Measurements from ENCODE around the gene KIF18B.

The KIF18B gene

DNA sequence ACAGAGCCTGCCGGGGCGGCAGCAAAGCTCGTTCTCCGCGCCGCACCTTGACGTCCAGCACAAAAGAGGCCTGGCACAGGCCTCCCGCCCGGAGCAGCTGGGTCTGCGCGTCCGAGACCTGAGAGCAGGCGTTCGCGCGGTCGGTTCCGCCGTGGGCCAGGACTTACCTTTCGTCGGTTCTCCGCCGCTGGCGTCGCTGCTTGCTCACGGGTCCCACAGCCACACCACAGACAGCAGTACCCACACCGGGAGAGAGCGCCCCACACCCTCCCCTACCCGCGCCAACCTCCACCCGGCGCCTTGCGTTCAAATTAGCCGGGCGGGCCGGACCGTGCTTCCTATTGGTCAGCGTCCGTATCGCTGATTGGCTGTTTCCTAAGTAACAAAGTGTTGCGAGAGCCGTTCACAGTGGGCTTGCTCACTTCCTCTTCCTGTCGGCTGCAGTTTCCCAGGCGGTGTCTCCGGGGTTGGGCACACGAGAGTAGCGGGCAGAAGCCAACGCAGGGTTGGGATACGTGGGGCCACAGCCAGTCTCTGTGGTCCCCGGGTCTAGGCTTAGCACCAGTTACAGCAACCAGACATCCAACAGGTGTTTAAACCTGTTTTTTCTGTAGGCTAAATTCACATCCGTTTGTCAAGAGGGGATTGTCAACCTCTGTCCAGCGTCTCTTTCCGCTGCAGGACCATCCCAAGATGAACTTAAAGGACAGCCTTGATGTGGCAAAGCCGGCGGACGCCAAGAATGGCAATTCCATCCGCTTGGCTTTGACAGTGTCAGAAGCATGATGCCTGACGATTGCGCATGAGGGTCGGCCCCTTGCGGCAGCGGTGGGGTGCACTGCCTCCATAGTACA lies at the start of gene KIF18B:
Gene KIF18B (minus strand): TSS at position 313 of the 854 bp plus-strand sequence. CDS start 11,429 bp downstream, outside the sequence.
- DNase-seq (ENCODE audit: low read depth) = peak; percentile 76

DNA sequence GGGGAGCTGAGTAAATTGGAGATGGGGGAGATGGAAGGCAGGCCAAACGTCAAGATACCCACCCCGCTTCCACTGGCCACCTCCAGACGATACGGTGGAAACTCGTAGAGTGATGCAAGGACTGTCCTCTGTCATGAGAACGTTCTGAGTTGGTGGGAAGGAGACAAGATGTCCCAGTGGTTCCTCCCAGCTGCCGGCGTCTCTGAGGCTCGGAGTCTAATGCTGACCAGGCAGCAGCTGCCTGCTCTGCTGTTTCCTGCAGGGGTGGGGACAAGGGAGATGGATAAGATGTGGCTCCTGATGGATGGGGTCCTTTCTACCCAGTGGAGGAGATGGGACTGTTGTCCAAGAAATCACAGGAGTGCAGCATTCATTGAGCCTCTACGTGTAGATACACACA lies 48.7 kb upstream of the KIF18B start:
- no peak for DNase-seq (ENCODE audit: low read depth)

- DNase-seq (ENCODE audit: low read depth) = no peak
These were observed 47.9 kb upstream of the KIF18B start for GRCh38 chr17:44995436-44996001.

- DNase-seq (ENCODE audit: low read depth) = no peak
These were observed 44.8 kb upstream of the KIF18B start for GRCh38 chr17:44992242-44992939.

DNA sequence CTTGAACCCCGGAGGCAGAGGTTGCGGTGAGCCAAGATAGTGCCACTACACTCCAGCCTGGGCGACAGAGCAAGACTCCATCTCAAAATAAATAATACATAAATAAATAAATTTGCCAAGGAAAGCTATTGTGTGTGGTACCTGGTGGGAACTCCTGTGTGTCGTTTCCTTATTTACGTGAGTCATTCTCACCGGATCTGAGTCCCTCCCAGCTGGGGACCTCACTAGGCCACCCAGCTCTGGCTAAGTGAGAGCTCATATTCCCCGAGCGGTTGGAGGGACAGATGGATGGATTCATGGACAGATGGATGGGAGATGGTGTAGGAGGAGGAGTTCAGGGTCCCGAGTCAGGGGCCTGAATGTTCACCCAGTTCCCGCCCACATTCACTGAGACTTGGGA lies 43.4 kb upstream of the KIF18B start:
- DNase-seq (ENCODE audit: low read depth) = no peak

DNA sequence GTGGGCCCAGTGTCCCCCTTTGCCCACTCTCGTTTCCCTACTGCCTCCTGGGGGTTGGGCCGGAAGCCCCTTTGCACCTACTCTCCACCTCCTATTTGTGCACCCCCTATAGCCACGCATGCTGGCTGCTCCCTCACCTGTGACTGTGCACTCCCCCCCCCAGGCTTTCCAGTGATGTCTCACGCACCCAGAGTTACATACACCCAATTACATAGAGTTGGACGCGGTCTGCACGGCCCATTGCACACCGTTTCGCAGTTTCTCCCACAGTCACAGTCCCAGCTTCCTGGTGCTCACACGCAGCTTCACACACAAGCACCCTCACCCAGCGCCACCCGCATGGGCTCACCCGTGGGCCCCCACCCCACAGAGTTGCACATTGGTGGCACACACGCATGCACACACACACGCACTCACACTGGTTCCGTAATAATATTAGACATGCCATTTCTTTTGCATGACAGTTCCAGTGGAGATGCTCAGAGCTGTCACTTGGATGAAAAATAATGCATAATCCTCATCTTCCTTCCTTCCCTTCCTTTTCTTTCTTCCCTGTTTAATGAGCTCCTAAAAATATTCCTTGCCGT lies 42.1 kb upstream of the KIF18B start:
- no peak for DNase-seq (ENCODE audit: low read depth)

DNA sequence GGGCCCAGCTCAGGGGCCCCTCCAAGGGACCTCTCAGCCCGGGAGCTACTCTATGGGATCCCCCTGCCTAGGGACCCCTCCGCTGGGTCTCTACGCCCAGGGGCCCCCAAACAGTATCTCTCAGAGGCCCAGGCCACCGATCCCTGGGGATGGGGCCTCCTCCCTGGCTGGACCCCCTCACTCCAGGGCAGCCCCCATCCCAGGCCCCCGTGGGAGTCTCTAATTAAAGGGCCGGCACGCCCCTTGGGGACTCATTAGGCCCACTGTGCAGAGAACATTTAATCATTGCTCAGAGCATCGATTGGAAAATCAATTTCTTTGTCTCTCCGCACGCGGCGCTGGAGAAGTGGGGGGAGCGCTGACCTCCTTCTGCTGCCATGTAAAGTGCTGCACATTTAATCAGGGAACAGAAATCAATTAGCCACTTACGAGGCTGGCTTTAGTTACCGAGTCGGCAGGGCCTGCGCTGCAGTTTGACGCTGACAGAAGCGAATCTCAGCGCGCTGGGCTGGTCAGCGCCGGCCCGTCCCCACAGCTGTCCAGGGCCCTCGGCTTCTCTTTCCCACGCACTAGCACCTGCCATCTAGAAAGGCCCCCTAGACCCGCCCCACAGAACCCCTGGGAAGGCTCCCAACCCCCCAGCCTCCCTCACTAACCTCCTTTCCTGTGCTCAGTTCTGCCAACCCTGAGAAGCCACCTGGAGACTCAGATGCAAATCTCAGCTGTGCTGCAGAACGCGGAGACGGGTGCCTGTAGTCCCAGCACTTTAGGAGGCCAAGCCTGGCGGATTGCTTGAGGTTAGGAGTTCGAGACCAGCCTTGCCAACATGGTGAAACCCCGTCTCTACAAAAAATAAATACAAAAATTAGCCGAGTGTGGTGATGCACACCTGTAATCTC lies 40.7 kb upstream of the KIF18B start:
- DNase-seq (ENCODE audit: low read depth) = no peak

- DNase-seq (ENCODE audit: low read depth) = no peak
These were observed 36.0 kb upstream of the KIF18B start for GRCh38 chr17:44983563-44983962.

- no peak for DNase-seq (ENCODE audit: low read depth)
These were observed 34.6 kb upstream of the KIF18B start for GRCh38 chr17:44982113-44982702.

GRCh38 chr17:44981221-44981968 lies 33.8 kb upstream of the KIF18B start:
- no peak for DNase-seq (ENCODE audit: low read depth)

DNA sequence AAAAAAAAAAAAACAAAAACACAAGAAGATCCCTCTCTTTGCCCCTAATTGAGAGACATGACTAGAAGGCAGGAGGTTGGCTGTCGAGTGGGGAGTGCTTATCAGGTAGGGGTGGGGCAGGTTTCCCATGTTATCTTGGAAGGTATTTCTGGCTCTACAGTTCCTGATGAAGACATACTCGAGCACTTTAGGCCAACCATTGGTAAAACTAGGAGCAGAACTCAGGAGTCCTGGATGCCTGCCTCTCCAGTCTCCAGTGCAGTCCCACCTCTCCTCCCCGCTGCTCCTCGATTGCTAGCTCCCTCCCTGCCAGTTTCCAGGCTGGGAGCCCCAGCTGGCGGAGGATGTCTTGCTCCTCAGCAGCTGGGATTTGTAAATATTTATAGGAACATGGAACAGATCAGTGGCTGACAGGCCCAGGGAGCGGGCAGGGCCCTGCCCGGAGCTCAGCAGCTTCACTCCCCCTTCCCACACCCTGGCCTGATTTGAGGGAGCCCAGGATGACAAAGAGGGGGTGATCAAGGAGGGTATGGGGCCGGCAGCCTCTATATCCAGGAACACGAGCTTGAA lies 31.9 kb upstream of the KIF18B start:
- no peak for DNase-seq (ENCODE audit: low read depth)

GRCh38 chr17:44978807-44979206 lies 31.2 kb upstream of the KIF18B start:
- no peak for DNase-seq (ENCODE audit: low read depth)

DNA sequence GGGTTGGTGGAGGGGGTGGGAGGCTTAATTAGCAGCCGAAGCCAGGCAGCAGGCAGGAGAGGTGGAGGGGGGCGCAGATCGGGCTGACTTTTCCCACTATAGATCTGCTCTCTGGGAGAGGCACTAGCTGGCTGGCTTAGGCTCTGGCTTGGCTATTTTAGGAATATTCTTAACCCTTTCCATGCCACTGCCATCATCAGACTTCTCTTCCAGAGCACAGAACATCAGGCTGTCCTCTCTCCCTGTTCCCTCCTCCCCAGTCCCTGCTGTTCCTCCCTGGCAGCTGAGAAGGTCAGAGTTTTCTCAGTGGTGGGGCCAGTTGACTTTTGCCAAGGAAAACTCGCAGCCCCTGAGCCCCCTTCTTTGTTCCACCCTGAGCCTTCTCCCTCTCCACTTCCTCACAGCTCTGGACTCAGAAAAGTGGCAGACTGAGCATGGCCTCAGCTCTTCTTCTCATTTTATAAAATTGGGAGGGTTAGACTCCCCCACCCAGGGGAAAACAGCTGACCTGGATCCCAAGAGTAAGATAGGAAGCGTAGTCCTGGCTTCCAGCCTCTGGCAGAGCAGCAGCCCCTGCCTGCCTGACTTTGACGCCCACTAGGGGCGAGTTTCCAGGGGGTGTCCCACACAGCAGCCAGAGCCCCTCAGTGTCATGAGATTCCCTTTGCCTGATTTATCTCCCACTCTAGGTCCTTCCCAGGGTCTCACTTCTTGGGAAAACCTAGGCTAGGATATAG lies 30.4 kb upstream of the KIF18B start:
- no peak for DNase-seq (ENCODE audit: low read depth)

DNA sequence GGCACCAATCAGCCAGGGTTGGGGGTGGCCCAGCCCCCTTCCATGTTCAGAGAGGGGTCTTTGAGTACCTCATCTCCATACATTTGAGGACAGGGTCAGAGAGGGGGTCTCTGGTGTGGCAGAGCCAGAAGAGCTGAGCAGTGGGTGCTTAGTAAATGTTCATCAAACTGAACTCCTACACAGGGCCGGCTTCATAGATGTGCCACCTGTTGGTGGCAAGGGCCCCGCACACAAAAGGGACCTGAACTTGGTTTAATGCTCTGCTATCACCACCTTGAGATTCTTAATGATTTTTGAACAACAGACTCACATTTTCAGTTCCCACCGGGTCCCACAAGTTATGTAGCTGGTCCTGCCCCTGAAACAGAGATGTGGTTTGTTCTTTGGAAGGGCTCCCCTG lies 29.5 kb upstream of the KIF18B start:
- no peak for DNase-seq (ENCODE audit: low read depth)

- no peak for DNase-seq (ENCODE audit: low read depth)
These were observed 28.6 kb upstream of the KIF18B start for GRCh38 chr17:44976206-44976605.

- no peak for DNase-seq (ENCODE audit: low read depth)
These were observed 25.4 kb upstream of the KIF18B start for GRCh38 chr17:44972953-44973352.

- DNase-seq (ENCODE audit: low read depth) = no peak
These were observed 24.4 kb upstream of the KIF18B start for GRCh38 chr17:44971776-44972483.

DNA sequence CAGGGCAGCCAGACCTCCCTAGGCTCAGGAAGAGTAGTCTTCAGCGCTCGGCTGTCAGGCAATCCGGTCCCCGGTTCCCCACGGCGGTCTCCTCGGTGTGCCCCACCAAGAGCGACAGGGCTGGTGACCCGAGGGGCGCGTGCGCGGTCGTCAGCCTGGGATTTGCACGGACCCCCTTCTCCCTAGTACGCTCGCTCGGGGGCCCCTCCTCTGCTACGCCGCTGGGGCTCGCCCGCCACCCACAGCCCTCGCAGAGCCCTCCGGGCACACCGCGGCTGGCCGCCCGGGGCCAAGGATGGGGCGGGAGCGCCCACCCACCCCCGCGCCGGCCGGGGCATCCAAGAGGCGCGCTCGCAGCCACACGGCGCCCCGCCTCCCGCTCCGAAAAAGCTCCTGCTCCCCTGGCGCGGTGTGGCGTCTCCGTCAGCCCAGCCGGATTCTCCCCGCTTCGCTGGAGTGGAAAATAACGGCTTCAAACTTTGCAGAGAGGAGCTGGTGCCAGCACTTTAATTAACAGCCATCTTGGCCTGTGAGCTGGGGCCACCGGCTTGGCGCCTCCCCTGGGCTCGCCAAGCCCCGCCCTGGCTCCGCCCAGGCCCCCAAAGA lies 22.7 kb upstream of the KIF18B start:
- no peak for DNase-seq (ENCODE audit: low read depth)

Data from stimulated activated CD8-positive, alpha-beta memory T cell treated with anti-CD3 and anti-CD28 coated beads, Interleukin-15, amount 100 ng/mL, for 1 hour (primary cell).